AML-193 (cell line): Measurements from ENCODE around the gene C4orf50.
A peak's percentile ranks its signal among the peaks of the same experiment; 100 is the strongest.

ENCODE experiments used
- DNase-seq, 2 experiments: peaks; one replicate each; lab custom pipeline; 2025; lab: John Stamatoyannopoulos, UW

C4orf50 gene

DNA sequence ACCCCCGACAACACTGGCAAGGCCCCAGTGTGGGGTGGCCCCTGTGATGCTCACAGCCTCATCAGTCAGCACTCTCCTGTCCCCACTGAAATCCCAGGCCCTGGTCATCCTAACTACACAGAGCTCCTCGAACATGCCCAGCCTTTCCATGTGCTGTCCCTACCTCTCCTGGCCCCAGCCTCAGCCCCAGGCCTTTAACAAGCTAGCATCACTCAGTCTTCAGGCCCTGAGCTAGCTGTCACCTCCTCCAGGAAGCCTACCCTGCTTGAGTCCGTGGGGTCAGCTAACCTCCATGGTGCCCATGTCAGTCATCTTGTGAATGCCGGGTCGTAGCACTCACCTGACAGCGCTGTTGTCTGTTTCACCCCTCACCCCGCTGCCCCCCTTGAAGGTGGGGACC lies 25.6 kb upstream of the C4orf50 start:
- DNase-seq: no peak

DNA sequence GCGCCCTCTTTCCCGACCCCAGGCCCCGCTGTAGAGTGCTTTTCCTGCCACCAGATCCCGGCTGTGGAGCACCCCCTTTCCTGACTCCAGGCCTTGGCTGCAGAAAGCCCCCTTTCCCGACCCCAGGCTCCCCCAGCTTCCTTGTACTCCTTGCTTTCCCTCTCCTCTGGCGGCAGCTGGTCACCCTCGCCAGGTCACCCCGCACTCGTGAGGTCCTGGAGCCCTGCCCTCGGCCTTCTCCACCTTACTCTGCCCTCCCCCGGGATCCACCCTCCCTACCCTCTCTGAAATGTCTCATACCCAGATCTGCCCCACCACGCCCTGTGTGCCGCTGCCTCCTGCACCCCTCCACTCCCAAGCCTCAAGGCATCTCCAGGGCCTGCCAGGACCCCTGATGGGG lies 25.0 kb upstream of the C4orf50 start:
- no peak for DNase-seq

DNA sequence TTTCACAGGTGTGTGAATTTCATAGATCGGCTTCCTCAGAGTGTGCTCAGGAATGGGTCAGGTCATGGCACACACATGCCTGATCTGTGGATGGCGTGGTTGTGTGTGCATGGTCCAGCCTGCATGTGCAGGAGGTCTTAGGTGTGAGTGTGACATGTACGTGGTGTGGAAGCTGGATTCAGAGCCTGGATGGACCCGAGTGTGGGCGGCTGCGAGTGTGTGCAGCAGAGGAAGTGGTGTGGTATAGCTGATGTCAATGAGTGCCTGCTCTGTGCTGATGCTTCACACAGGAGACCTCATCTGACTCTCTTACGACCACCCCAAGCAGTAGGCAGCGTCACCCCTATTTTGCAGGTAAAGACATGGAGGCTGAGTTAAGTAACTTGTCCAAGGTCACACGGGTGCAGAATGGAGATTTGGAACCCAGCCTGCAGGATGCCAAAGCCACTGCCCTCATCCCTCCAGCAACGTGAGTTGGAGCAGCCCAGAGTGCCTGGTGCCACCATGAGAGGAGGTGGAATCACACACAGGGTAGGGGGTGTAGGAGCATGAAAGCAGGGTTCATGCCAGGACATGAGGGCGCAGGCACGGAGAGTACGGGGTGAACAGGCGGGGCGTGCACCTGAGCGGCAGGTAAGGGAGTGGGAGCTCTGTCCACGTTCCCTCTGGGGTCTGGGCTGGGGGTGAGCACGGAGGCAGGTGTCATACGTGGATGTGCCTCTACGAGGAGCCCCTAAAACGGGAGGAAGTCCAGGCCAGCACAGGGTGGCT lies 24.2 kb upstream of the C4orf50 start:
- no peak for DNase-seq

DNA sequence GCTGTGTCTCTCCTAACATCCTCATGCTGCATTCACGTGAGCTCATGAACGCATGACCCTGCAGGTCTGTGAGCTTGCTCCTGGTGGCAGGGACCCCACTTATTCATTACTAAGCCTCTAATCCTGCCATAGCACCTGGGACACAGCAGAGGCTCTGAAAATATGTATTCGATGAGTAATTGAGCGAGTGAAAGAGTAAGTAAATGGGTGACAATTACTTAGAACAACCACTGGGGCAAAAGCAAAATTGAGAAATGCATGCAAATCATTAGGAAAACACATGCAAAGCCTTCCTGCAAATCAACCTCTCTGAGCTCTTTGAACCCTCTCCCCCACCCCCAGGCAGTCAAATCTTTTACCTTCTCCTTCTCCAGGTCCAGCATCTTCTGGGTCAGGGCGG lies 23.6 kb upstream of the C4orf50 start:
- DNase-seq: no peak

DNA sequence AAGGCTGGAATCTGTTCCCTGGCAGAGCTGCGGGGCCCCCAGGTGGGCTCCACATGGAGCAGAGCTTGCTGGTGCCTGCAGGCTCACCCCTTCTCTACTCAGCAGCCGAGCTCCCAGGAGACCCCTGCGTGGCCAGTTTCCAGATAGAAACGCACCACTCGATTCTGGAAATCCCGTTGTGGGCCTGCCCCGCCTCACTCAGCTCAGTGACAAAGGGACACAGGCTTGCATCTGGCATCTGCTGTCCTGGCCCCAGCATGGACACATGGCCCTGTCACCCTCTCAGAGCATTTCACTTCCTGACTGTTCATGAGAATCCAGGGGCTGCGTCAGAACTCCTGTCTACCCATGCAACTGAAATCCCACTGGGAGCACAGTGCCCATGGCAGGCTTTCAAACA lies 20.5 kb upstream of the C4orf50 start:
- no peak for DNase-seq

DNA sequence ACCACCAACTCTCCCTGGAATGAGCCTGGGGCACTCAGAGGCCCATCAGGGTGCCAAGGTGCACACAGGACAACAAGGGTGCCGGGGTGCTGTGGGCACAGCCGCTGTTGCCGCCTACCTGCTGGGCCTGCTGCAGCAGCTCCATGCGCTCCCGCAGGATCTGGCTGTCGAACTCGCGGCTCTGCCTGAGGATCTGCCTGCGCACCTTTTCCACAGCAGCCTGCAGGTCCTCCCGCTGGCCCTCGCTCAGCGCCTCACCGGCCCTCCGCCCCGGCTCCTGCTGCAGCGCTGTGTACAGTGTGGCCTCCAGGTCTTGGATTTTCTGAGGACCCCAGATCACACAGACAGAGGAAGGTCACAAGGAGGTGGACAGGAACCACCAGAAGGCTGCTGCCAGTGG lies 17.6 kb upstream of the C4orf50 start:
- DNase-seq: no peak

DNA sequence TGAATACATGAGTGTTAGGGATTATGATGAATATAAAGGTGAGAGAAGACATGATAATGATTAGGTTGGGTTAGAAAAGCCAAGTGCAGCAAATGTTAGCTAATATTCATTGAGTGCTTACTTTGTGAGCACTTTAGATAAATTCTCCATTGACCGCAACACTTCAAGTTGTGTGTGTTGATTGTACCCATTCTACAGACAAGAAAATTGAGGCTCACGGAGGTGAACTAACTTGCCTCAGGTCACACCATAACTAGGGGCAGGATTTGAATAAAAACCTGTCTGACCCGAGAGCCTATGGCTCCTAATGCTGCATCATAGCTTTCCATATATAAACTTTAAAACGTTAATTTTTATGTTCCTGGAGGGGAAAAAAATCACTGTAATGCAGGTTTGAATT lies 15.2 kb upstream of the C4orf50 start:
- no peak for DNase-seq

DNA sequence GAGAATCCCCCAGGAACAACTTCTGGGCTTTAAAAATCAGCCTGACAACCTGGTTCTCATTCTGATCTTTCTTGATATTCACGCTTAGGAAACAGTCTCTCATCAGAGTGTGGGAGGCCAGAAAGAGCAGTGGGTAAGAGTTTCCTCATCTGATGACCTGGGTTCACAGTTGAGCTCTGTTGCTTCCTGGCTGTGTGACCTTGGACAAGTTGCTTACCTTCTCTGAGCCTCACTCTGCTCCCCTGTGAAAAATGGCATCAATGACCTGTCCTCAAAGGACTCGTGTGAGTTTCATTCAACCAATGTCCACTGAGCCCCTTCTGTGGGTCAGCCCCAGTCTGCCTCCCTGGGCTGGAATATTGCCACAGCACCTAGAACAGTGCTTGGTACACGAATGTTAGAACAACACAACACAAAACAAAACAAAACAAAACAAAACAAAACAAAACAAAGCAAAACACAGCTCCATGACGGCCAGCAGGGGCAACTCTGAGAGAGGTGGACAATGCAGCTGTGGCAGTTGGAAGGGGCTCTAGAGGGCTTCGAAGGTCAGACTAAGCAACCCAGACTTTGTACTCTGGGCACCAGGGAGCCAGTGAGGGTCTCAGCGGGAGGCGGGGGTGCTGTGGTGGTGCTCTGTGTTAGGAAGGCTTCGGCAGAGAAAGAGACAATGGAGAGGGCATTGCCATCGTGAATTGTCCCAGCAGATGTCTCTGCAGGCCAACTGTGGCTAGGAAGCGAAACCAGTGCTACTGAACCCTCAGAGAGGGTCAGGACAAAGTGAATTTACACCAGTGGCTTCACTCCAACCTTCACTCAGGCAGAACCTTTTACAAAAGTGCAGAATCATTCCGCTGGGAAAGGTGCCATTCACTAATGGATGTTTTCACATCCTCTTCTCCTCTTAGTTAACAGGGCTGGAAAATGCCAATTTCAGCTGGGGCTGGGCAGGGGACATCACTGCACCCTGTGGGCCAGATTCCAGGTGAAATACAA lies 14.3 kb upstream of the C4orf50 start:
- no peak for DNase-seq

DNA sequence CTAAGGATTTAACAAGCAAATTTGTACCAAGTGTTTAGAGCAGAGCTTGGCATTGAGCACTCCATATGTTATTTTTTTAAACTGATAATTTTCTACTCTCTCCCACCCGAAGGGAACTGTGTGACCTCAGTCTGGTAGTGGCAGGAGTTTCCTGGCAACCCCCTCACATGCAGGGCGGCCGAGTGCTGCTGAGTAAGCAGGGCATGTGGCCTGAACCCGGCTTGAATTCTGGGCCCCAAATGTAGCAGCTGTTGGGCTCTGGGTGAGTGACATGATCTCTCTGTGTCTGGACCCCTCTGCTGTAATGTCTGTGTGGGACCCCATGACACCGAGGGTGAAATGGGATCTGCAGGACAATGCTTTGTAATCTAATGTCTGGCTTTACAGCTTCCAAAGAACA lies 13.6 kb upstream of the C4orf50 start:
- DNase-seq: no peak

DNA sequence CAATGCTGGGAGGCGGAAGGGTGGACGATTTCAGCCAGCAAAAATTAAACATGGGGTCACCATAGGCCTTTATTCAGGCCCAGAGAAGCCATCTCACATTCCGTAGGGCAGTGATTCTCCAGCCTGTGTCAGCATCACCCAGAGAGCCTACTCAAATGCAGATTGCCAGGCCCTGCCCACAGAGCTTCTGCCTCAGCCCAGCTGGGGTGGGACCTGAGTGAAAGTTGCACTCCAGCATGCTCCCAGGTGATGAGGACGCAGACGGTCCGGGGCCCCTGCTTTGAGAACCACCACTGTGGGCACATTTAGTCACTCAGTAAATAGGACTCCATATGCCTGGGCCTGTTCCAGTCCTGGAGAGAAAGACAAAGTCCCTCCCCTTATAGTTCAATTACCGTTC lies 12.4 kb upstream of the C4orf50 start:
- no peak for DNase-seq

DNA sequence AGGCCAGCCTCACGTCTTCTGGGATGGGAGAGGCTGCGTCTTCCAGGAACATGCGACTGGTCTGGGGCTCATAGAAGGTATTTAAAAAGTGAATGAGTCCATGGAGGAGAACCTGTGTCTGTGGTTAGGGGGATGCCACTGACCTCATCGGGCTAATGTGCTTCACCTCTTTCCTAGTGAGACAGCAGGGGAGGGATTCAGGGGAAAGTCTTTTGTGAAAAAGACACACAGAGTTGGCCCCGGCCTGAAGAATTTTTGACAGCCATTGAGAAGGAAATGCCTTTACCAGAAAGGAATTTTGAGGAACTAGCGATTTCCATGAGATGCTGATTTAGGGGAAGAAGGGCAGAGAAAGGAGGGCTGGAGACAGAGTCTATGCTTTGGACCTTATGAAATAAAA lies 11.0 kb upstream of the C4orf50 start:
- DNase-seq: no peak

DNA sequence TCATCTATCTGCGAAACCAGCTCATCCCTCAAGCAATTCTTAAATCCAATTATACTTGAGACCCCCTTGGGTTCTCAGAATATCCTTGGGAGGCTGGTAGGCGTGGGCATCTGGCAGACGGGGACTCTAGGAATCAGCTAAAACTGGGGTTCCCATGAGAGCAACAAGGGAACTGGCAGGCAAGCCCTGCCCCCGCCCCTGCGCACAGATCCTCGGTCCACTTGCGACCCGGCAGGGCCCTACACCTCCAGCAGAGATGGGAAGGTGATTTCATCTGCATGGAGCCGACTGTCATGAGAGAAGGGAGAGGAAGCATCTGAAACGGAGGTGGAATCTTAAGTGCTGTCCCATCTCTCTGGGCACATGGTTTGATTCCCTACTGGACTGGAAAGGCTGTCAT lies 9.9 kb upstream of the C4orf50 start:
- no peak for DNase-seq

DNA sequence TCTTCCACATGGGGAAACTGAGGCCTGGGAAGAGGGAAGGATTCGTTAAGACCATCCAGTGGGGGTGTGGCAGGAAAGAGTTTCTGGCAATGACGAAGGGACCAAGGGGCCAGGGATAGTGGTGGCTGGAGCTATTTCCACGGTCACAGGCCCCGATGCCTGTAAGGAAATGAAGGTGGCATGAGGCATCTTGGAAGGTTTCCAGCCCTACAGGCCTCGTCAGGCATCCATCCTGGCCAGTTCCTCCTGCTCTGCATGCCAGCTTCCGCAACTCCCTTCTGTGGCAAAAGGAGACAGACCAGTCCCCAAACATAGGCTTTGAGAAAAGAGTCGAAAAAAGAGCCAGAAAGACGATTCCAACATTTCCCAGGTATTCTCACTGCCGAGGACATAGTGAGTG lies 9.2 kb upstream of the C4orf50 start:
- no peak for DNase-seq

DNA sequence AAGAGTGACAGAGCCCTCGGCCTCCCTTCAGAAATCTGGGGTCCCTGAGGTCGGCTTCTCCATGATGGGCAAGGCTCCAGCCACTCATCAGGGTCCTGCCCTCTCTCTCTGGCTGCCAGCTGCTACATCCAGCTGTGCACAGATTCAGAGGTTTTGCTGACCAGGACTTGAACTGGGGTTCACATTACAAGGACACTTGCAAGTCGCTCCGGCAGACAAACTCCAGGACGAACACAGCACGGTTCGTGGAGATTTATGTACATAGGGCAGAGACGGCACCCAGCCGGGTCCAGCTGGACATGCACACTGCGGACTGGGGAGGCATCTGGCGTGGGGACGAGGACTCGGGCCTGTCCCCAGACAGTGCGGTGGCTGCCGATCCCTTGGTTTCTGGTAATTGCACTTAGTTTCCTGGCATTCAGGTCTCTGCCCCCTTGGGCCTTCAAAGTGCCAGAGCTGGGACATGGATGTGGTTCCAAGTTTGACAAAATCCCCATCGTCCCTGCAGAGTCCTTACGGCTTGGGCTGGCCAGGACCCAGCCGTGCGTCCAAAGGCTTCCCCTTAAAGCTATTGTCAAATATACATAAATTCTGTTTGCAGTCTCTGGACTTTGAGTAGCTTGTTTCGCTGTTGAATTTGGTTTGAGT lies 6.2 kb upstream of the C4orf50 start:
- DNase-seq: no peak

DNA sequence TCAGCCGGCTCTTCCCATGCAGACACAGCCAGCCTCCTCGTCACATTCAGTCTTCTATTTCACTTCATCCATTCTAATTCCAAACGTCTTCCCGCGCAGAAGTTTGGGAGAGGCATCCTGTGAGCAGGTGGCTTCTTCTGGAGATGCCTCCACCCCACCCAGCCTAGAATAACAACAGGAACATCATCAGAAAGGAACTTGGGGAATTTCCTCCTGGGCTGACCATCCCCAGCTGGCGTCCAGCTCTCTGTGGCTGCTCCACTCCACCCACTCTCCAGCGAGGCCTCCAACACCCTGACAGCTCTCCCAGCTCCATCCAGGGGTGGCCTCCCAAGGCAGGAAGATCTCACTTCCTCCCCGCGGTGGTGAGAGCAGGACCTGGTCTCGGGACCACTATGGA lies 5.5 kb upstream of the C4orf50 start:
- no peak for DNase-seq

DNA sequence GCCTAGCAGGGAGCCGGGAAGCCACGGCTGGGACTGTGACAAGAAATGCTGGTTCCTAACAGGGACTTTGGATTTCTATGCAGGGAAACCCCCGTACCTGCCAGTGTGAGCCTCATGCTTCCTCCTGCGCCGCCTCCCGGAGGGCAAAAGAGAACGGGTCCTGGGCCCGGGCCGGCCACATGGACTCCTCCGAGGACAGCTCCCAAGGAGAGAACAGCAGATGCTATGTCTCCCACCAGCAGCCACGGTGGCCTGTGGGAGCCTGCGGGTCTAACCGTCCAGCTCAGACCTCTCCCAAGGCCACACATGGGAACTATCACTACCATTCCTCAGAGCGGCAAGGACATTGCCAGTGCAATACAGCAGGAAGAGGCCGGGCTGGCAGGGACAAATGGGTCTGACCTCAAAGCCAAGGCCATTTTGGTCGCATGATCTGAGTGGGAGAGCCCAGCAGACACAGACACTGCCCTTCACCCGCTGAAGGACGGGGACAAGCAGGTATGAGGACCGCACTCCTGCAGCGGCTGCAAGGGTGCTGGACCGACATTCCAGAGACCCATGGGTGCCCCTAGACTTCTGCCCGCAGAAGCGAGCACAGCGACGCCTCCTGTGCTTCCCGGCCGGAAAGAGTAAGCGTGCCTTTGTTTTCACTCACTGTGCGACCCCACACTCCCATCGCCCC lies 4.5 kb upstream of the C4orf50 start:
- no peak for DNase-seq

DNA sequence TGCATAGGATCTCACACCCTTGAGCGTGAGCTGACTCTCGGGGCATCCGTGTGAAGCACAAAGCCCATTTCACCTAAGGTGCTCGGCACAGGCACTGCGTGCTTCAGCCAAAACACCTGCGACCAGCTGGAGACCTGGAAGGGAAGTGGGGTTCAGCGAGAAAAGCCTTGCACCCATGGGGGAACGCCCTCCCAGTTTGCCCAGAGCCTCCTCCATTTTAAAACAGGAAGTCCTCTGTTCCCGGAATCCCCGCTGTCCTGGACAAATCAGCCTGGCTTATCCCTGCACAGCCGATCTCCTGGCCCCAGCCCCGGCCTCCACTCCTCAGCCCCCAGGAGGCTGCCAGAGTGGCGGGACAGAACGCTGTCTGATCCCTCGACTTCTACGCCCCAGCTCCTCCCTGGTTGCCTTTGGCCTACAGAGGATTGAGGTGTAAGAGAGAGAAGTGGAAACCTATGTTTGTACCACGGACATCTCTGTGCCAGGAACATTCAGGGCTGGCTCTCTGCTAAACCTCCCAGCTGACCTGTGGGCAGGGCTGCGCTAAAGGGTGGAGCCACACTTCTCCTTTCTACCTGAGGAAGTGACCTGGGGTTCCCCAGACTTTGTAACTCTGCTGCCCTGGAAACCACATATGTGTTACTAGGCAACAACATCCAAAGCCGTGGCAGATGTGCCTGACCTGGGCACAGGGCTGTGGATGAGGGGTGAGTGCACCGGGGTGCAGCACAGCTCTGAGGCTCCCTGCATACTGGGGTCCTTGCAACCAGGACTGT lies 3.8 kb upstream of the C4orf50 start:
- DNase-seq: no peak

DNA sequence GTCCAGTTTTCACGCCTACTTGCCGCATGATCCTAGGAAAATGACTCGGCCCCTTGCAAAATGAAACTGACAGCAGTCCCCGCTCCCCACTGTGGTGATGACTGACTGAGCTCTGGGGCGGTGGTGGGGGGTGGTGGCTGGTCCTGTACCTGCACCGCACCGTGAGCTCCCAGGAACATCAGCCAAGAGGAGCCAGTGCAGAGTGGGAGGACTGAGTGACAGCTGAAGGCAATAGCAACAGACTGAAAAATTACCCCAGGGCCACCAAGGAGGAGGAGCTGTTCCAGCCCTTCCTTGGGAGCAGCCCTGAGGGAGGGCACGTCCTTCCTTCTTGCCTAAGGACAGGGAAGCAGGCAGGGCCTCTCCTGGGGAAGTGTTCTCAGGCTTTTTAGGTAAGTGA lies 2.4 kb upstream of the C4orf50 start:
- no peak for DNase-seq

DNA sequence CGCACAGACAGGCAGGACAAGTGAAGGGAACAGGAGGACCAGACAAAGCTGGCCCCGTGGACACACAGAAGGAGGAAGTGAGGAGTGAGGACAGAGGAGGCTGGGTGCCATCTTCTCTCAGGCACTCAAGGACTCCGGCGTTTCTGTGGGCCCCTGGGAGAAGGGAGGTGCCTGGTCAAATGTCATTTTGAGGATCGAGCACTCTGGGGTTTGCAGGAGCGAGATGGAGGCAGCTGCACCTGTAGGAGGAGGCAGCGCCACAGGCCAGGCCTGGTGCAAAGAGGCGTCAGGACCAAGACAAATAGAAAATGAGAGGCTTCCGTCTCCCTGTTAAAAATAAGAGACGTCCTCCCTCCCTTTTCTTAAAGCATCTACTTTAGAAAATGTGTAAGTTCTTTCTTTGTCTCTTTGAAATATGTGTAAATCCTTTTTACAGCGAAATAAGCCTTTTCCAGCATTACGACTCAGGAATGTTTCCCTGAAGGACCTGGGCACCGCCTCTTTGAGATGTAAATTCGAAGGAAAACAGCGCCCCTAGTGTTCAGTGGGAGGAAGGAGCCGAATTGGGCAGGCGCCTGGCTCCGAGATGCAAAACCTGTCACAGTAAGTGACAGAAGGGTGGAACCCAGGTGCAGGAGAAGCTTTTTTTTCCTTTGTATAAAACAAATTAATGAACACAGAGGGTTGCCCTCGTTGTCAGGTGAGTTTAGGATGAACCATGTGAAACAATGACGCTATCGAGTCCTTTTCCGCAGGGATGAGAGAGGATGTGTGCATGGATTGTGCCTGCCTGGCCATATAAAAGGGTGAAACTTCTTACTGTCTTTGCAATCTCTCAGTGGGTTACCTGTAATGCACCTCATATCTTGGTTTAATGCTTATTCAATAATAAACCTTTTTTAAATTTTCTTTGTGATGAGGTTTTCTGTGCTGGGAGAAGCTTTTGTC lies 1.4 kb upstream of the C4orf50 start:
- DNase-seq: peak; percentile 7 to 16

DNA sequence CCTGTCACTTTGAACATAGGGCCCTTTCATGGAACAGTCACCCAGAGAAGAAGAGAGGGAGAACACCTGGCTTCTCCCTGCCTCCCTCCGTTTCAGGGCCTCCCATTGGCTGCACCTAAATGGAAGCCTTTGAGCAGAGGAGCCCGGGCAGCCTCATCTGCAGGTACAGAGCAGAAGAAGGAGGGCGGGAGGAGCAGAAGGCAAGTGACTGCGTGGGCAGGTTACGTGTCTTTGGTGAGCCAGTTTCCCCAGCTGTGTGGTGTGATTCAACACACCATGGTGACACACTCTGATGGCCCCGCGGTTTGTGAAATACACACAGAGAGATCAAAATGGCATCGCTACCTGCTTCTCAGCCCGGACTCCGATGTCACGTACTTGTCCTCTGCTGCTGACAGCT lies 431 bp downstream of the C4orf50 start:
- no peak for DNase-seq
